ENCODE measurements around the gene FZD4.

DNA sequence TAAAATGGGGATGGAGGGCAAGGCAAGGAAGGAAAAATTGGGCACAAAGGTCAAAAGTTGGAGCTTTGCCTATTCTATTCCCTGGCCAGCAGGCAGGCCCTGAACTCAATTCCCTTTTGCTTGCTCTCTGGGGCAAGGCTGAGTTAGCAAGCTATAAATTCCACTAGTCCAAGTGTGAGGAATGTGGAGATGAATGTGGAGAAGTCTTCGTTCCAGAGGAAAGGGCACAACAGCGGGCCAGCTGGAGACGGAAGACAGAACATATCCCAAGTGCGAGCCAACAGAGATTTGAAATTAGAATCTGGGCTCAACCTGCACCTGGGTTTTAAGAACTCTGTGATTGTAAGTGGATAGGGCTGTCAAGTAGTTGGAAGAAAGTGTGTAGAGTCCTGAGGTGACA is 29.5 kb upstream of the FZD4 start:
- TF ChIP-seq, protein P1, sequence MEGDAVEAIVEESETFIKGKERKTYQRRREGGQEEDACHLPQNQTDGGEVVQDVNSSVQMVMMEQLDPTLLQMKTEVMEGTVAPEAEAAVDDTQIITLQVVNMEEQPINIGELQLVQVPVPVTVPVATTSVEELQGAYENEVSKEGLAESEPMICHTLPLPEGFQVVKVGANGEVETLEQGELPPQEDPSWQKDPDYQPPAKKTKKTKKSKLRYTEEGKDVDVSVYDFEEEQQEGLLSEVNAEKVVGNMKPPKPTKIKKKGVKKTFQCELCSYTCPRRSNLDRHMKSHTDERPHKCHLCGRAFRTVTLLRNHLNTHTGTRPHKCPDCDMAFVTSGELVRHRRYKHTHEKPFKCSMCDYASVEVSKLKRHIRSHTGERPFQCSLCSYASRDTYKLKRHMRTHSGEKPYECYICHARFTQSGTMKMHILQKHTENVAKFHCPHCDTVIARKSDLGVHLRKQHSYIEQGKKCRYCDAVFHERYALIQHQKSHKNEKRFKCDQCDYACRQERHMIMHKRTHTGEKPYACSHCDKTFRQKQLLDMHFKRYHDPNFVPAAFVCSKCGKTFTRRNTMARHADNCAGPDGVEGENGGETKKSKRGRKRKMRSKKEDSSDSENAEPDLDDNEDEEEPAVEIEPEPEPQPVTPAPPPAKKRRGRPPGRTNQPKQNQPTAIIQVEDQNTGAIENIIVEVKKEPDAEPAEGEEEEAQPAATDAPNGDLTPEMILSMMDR (IDR thresholded peaks at IDR 0.05): no peak
- no peak for TF ChIP-seq POLR2A (IDR thresholded peaks at IDR 0.05)
